NCI-H1436 treated with DMSO at 0.1 percent for 48 hours (cell line): ENCODE results near the gene ZNF236.

Source experiments
- DNase-seq: peaks from one replicate; lab custom pipeline; 2025; lab: John Stamatoyannopoulos, UW

ZNF236 gene

GRCh38 chr18:76859474-76860339 lies 37.4 kb downstream of the ZNF236 start:
- no peak for DNase-seq

DNA sequence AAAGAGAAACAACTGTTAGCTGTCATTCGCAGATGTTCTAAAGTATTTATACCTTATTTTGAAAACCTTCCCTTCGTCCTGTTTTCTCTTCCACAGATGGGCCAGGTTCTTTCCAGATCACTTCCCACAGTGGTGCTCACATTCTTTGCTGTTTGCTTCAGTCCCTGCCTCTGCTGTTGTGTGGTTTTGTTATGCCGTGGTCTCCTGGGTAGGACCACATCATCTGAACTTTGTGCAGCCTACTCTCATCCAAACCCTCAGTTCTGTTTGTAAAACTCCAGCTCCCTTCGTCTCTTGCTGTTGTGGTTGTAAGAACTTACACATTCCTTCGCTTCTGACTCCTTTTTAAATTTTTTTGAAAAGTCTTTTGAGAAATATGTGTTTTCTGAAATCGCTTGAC lies 38.1 kb downstream of the ZNF236 start:
- no peak for DNase-seq

- DNase-seq: no peak
Measured at GRCh38 chr18:76866666-76867065, 44.3 kb downstream of the ZNF236 start.

GRCh38 chr18:76873311-76873710 lies 51.0 kb downstream of the ZNF236 start:
- DNase-seq: no peak

DNA sequence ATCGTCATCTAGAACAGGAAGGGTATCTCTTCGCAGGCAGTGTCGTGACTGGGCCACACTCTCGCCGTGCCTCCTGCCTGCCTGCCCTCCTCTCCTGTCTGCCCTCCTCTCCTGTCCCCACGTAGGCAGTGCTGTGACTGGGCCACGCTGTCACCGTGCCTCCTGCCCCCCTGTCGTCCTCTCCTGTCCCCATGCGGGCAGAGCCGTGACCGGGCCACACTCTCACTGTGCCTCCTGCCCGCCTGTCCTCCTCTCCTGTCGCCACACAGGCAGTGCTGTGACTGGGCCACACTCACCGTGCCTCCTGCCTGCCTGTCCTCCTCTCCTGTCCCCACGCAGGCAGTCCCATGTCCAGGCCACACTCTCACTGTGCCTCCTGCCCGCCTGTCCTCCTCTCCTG lies 51.4 kb downstream of the ZNF236 start:
- DNase-seq: no peak

GRCh38 chr18:76874642-76875389 lies 52.5 kb downstream of the ZNF236 start:
- no peak for DNase-seq

DNA sequence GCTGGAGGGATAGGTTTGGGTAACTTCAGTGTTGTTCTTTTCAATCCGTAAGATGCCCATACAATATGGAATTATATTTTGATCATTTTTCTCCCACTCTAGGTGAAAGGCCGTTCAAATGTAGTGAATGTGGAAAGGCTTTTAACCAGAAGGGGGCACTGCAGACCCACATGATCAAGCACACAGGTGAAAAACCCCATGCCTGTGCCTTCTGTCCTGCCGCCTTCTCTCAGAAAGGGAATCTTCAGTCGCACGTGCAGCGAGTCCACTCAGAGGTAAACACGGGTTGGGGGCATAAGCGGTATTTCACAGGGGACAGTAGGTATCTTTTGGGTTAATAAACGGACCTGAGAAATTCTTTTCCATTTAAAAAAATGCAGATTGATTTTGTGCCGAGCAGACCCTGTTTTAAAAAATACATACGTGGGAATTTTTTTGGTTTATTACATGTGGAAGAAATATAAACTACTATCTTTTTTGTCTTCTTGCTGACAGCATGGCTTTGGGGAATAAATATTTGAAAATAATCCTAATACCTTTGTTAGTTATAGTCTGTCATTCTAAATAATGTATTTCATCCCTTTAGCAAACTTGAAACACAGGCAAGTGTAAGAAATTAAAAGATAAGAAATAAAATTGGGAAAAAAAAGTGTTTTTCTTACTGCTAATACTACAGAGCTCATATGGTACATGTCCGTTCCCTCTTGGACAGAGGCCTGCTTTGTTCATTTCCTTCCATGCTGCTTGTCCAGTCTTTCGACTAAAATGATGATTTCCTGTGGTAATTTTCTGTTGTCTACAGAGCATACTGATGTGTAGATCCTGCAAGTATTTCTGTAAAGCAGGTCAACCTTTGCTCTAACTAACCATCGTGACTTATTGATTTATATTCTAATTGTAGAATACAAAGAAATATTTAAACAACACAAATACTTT lies 53.3 kb downstream of the ZNF236 start:
- DNase-seq: no peak

DNA sequence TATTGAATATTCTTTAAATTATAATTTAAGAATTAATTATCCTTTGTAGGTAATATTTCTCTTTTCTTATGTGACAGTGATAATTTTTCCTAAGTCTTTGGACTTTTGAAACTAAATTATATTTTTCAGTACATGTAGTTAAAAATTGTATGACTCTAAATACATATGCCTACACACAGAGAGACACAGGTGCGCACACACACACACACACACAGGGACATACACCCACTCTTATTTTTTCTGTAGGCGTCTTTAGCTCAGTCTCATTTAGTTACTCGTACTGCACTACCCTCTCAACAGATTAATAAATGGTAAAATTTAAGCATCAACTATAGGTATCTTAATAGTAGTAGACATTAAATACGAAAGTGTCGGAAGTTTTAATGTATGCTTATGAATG lies 56.1 kb downstream of the ZNF236 start:
- no peak for DNase-seq

- DNase-seq: no peak
Measured at GRCh38 chr18:76880026-76880425, 57.7 kb downstream of the ZNF236 start.

DNA sequence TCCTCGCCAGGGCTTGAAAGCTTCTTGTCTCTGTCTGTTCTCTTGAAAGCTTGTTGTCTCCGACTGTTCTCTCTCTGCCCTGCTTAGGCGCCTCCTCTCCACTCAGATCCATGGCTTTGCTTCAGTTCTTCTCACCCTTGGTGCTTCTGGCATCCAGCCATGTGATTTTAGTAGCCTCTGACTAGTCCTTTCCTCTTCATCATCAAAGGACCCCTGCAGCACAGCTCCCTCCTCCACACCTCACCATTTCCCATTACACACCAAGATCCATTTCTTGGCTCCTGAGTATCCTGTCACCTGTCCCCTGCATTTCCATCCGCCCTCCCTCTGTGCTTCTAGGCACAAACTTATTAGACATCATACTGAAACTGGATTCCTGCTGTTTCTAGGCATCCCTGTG lies 59.4 kb downstream of the ZNF236 start:
- no peak for DNase-seq

DNA sequence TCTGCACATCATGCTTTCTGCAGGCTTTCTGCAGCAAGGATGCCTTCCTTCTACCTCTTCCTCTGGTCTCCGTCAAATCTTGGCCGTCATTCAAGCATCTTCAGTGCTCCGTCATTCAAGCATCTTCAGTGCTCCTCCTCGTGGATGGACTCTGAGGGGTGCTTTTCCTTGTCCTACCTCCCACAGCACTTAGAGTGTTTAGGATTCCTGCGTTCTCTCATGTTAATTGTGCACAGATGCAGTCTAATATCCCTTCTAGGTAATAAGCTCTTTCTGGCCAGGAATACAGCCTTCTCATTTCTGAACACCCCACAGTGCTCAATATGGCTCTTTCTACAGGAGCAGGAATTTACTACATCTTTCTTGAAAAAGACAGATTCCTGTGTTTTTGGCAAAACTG lies 59.8 kb downstream of the ZNF236 start:
- no peak for DNase-seq

GRCh38 chr18:76885001-76885400 lies 62.6 kb downstream of the ZNF236 start:
- no peak for DNase-seq

DNA sequence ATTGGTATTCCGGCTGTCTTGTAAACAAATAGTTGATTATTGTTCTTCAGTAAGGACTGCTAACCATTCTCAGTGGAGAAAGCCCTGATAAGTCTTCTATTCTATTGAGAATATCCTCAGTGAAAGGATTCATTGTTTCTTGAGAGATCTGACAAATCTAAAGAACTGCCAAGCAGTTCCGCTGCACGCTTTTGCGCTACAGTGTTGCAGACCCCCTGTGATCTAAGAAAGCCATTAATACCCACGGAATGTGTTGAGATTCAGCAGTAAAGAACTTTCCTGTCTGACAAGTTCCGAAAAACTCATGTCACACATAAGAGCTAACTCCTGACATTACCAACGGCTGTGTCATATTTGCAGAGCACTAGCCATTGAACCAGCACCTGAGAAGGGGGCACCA lies 63.8 kb downstream of the ZNF236 start:
- no peak for DNase-seq

DNA sequence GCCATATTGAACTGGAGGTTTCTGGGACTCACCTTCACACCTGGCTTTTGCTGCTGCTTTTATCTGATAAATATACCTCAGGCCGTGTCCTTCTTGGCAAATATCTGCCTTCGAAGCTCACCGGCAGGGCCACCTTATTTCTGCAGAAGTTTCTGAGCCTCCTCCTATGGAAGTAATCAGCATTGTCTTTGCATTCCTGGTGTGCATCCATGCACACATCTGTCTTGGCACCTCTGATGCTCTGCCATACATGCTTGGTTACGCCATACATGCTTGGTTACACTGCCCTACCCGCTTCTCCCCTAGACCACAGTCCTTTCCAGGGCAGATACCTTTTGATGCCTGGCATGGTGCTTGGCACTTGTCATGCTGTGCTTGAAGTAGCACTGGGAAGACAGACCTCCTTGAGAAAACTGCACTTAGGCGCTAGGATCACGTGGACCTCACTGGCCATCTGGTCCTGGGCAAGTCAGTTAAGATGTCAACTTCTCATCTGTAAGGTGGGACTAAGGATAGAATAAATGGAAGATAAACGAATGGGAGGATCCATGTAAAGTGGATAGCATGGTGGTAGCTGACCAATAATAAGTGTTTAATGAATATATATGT lies 66.8 kb downstream of the ZNF236 start:
- DNase-seq: no peak

DNA sequence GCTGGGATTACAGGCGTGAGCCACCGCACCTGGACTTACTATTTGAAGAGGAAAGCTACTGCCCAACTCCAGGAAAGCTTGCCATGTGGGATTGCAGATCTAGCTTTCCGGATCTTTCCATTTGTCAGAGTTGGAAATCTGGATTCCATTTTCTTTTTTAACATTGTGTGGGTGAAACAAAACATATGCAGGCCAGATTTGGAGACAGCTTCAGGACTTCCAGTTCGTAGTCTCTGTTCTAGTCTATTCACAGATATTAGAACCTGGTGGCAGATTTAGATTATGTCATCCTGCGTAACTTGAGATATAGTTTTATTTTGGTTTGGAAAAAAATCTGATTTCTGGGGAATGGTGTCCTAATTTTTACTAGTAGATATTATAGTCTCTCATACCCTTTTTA lies 70.5 kb downstream of the ZNF236 start:
- DNase-seq: no peak

- no peak for DNase-seq
Measured at GRCh38 chr18:76894566-76895346, 72.4 kb downstream of the ZNF236 start.

- DNase-seq: no peak
Measured at GRCh38 chr18:76895498-76895897, 73.1 kb downstream of the ZNF236 start.

- no peak for DNase-seq
Measured at GRCh38 chr18:76896677-76897076, 74.3 kb downstream of the ZNF236 start.

DNA sequence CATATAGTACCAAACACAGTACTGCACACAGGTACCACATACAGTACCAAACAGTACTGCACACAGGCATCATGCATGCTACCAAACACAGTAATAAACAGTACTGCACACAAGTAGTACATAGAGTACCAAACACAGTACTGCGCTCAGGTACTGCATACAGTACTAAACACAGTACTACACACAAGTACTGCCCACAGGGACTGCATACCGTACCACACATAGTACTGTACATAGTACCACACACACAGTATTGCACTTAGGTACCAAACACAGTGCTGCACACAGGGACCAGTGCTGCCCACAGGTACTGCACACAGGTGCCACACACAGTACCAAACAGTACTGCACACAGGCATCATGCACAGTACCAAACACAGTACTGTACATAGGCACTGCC lies 74.9 kb downstream of the ZNF236 start:
- DNase-seq: no peak

DNA sequence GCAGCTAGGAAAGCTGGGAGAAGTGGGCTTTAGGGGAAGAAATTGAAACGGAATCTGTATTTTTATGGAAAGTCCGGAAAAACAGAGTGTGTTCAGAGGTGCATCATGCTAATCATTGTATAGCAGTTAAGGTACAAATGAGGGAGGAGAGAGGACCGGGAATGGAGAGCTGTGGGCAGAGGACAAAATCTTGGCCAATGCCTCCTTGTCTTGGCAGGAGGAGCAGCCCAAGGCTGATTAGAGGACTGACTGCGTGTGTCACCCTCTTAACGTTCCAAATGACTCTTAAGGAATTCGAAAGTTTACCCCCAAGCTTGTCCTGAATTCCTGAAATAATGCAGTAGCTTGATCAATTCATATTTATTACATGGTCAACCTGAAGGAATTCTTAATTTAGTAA lies 81.0 kb downstream of the ZNF236 start:
- no peak for DNase-seq

DNA sequence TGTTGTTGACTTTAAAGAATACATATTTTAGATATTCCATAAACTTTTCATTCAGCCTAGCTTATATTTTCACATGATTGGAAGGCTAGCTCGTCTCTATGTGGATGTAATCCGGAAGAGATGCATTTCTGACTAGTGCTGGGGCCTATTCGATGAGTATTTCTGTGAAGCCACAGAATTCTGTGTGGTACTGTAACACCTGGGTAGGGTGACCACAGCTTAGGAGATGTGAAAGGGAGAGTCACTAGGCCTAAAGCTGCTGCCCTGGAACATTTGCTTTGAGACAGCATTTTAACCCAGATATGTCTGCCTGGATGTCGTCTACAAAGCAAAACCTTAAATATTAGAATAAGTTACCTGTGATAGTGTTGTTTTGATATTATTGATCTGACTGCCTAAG lies 83.5 kb downstream of the ZNF236 start:
- no peak for DNase-seq
